ENCODE results near the gene TUBGCP3.
"Not testable (repeated sequence)": the region's sequence is repeated elsewhere in the genome, so short reads cannot be mapped to it uniquely, and the experiment has no call there.

TUBGCP3 gene

GRCh38 chr13:112579310-112579843 lies 8.6 kb downstream of the TUBGCP3 start:
- no peak for DNase-seq (ENCODE audit: low read depth in 2 of 2)

- no peak for DNase-seq (ENCODE audit: low read depth in 2 of 2)
Observed at GRCh38 chr13:112576768-112577167, 11.2 kb downstream of the TUBGCP3 start.

DNA sequence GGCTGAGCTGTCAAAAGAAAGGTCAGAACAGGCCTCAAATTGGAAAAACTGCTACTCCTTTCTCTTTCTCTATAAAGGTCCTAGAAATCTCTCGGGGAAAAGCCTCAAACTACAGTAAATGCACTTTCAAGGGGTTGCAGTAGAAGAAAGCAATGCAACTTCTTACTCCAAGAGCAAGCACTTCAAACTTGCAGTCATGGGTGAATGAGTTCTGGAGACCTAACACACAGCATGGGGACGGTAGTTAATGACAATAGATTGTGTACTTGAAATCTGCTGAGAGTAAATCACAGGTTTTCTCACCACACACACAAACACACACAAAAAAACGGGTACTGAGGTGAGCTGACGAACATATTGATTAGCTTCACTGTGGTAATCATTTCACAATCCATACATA lies 11.8 kb downstream of the TUBGCP3 start:
- no peak for DNase-seq (ENCODE audit: low read depth in 2 of 2)

- DNase-seq (ENCODE audit: low read depth in 2 of 2), result no peak
Observed at GRCh38 chr13:112575675-112576074, 12.3 kb downstream of the TUBGCP3 start.

DNA sequence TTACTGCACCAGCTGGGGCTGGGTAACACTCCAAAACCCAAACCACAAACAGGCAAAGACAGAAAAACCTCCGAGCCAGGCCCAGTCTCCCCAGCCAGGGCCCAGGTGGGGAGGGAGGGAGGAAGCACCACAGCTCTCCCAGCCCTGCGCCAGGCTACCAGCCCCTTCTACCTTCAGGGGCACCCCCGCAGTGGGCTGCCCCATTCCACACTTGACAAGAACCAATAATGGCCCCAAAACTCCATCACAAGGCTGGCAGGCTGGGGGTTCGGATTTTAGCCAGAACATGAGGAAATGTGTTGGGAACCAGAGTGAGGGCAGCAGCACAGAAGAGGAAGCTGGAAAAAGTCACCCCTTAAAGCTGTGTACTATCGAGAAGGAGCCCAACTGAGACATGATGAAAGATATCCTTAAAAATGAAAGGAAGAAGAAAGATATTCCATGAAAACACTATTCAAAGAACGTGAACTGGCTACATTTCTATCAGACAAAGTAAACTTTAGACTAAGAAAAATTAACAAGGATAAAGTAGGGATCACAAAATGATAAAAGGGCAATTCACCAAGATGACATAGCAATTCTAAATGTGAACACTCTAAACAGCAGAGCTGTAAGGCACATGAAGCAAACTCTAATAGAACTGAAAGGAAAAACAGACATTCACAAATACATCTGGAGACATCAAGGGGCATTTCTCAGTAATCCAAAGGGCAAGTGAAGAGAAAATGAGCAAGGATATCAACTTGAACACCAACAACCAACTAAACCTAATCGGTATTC lies 12.9 kb downstream of the TUBGCP3 start:
- no peak for DNase-seq (ENCODE audit: low read depth in 2 of 2)

DNA sequence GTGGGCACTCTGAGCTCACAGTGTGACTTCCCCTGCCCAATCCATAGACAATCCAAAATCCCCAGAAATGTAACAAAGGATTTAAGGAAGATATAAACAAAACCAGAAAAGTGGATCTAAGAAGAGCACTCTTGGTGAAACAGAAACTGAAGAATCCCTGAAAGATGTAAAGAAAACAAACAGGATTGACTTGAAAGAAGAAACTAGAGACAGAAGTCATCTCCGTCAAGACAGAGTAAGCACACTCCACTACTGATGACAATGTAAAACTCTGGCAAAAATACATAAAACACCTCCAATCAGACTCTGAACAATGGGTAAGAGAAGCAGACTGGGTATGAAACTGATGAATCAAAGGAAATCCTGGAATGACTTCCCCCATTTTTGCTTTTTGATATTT lies 13.5 kb downstream of the TUBGCP3 start:
- DNase-seq (ENCODE audit: low read depth in 2 of 2), result no peak

GRCh38 chr13:112573710-112574109 lies 14.2 kb downstream of the TUBGCP3 start:
- no peak for DNase-seq (ENCODE audit: low read depth in 2 of 2)

DNA sequence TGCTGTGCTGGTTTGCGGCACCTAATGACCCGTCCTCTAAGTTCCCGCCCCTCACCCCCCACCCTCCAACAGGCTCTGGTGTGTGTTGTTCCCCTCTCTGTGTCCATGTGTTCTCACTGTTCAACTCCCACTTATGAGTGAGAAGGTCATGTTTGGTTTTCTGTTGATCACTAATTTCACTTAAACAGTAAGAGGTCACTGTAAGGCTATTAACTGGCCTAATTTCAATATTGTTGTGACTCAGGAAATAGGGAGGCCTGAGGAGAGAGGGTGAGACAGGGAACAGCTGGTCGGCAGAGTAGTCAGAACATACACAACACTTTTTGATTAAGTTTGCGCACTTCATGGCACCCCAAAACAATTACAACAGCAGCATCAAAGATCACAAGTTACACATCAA lies 15.6 kb downstream of the TUBGCP3 start:
- DNase-seq (ENCODE audit: low read depth in 2 of 2), result no peak

DNA sequence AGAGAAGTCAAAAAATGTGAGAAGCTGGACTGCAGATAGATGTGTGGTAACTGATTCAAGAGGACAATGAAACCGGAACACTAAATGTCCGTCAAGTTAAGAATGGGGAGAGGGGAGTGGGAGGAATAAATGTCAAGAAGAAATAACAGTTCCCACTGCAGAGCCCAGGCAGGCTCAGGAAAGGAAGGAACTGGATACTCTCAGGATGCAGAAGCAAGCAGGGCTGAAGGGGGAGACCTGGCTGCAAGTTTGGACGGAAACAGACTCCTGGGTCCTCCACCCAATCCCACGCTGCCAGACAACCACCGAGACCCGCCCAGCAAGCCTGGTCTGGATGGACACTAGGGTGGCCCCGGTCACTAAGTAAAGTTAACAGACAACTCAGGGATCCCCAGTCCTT lies 18.1 kb downstream of the TUBGCP3 start:
- DNase-seq (ENCODE audit: low read depth in 2 of 2), result no peak

GRCh38 chr13:112567161-112567862 lies 20.6 kb downstream of the TUBGCP3 start:
- DNase-seq (ENCODE audit: low read depth in 2 of 2), result no peak

GRCh38 chr13:112562786-112563383 lies 25.1 kb downstream of the TUBGCP3 start:
- DNase-seq (ENCODE audit: low read depth in 2 of 2), result no peak

DNA sequence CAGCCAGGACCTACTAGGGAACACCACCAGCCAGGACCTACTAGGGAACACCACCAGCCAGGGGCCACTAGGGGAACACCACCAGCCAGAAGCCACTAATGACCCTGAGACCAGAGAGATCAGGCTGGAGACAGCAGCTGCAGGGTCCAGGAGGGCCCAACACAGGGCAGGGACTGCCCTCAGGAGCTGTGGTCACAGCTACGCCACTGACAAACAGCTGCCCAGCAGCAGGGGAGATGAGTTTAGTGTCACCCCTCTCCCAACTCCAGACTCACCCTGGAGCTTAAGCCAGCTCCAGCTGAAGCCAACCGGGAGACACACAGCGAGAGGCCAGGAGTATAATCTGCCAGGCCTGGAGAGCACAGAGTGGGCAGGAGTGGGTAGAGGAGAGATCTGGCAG lies 25.7 kb downstream of the TUBGCP3 start:
- DNase-seq (ENCODE audit: low read depth in 2 of 2), result no peak

- DNase-seq (ENCODE audit: low read depth in 2 of 2), result no peak
Observed at GRCh38 chr13:112561478-112561877, 26.5 kb downstream of the TUBGCP3 start.

DNA sequence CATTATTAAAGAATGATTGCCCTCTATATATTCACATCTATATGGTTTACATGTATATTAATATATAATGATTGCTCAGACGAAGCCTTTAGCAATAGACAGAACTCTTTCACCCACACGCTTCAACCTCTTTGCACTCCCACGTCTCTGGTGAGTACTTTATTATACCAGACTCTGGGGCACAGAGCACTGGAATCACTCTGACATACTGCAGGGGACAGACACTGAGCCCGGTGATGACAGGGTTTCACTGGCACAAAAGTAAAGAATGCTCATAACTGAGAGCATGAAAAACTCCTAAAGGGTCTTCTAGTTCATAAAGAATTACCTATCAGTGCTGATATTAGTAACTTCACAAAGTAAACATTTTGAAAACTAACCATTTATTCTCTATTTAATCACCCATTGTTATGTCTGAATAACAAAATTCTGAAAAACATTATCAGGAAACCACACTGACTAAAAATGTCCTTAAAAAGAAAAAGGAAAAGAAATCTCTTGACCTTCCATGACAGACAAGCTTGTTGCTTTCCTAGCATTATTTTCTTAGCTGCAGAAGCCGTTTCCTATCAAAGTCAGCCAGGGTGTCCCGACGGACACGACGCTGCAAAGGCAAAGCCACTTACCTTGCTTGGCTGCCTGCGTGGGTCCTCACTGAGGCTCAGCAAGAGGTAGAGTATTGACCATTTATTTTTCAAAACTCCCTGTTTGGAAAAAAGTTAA lies 29.1 kb downstream of the TUBGCP3 start:
- DNase-seq (ENCODE audit: low read depth in 2 of 2), result no peak

GRCh38 chr13:112556600-112556999 lies 31.4 kb downstream of the TUBGCP3 start:
- DNase-seq (ENCODE audit: low read depth in 2 of 2), result no peak

DNA sequence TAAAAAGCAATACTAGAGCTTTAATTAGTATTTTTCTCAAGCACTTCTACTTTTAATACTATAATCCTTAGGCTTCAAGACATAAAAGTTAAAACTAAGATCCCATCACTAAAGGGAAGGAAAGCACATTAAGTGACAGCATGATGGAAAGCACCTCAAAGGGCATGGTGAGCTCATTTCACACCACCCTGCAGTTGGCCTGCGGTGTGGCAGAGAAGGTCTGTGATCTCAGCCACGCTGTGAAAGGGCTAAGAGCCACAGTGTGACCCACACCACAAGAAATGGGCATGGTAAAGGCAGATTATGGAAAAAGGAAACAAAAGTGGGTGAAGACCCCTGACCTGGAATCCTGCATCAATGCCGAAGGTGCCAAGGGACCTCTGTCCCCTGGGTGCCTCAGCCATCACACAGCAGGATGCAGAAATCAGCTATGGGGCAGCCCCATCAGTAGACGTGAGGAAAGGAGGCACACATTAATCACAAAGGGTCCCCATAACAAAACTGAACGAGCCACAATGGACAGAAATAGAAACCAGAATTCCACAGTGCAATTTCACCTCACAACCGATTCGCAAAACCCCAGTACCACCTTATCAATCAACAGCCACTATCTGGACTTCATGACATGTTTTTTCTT lies 33.6 kb downstream of the TUBGCP3 start:
- DNase-seq (ENCODE audit: low read depth in 2 of 2), result no peak

DNA sequence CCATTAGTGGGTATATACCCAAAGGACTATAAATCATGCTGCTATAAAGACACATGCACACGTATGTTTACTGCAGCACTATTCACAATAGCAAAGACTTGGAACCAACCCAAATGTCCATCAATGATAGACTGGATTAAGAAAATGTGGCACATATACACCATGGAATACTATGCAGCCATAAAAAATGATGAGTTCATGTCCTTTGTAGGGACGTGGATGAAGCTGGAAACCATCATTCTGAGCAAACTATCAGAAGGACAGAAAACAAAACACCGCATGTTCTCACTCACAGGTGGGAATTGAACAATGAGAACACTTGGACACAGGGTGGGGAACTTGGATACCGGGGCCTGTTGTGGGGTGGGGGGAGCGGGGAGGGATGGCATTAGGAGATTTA lies 39.0 kb downstream of the TUBGCP3 start:
- not testable (repeated sequence) for DNase-seq (ENCODE audit: low read depth in 2 of 2)

- no peak for DNase-seq (ENCODE audit: low read depth in 2 of 2)
Observed at GRCh38 chr13:112545856-112546255, 42.1 kb downstream of the TUBGCP3 start.

DNA sequence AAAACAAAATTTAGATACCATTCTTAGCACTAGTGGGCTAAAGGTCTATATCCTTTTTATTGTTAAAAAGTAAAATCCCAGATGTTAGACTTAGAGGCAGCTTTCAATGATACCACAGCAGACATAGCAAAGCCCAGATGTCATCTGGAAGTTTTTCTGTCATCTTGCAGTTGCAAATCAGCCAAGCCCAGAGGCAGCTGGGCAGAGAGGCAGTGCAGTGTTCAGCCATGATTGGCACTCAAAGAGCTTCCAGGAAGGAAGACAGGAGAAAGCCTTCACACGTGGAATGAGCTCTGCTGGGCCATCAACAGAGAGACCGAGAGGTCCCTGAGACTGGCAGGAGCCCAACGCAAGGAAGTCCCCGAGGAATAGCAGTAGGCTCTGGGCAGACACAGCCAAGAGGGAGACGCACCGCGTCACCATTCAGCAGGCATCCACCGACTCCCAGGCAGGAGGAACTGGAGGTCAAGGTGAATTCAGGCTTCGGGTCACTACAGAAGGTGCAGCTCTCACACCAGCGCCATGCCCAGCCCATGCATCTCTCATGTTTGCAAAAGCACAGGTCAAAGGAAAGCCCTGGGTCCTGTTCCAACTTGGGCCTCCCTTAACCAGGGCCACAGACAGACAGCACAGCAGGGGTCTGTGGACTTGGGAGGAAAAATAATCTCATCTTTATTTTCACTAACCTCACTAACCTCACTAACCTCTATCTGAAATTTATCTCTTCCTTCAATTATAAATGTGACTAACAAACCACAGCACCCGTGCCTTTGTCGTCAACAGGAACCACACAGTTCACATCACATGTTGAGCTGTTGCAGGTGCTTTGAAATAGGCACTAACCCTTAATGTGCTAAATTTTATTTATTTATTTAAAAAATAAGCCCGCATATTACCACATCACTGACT lies 54.9 kb downstream of the TUBGCP3 start:
- no peak for DNase-seq (ENCODE audit: low read depth in 2 of 2)

DNA sequence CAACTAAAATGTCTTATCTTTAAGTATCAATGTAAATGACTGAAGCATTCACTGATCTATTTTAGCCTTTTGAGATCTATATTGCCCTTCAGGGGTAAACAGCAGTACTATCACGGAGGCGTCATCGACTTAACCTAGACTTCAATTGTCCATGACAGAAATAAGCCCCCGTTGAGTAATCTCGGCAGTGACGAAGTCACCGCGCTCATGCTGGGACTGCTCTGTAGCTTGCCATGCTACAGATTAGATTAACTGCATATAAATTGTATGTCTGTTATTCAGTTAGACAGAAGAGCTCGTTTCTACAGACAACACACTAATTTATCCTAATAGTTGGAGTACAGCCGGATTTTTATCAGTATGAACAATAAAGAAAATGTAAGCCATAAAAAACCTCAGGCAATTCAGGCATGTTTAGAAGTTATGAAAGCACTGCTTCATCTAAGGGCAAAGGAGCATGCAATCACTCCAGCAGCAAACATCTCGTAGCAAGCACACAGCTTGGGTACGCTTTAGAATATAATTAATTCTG lies 56.6 kb downstream of the TUBGCP3 start:
- no peak for DNase-seq (ENCODE audit: low read depth in 2 of 2)

Measured in activated CD8-positive, alpha-beta memory T cell treated with anti-CD3 and anti-CD28 coated beads for 4 hours (primary cell).